T-helper 1 cell (primary cell): ENCODE data around the gene TSPAN33.
A peak's percentile ranks its signal among the peaks of the same experiment; 100 is the strongest.
"Not testable (repeated sequence)": the region's sequence is repeated elsewhere in the genome, so short reads cannot be mapped to it uniquely, and the experiment has no call there.

Experiments used
- DNase-seq, 5 donors: peaks; one replicate each; pipeline ENCODE4 v3.0.0-alpha.2; 2012 to 2020

Gene TSPAN33

GRCh38 chr7:129209067-129209926 is 64.8 kb downstream of the TSPAN33 start:
- DNase-seq = no peak

GRCh38 chr7:129210256-129210988 is 65.9 kb downstream of the TSPAN33 start:
- DNase-seq = peak in 3 of 5 donors; percentile 29 to 52 (median 48)

- DNase-seq = no peak
Observed at GRCh38 chr7:129210989-129211312, 66.4 kb downstream of the TSPAN33 start.

- DNase-seq = no peak
Observed at GRCh38 chr7:129212126-129212525, 67.6 kb downstream of the TSPAN33 start.

- no peak for DNase-seq
Observed at GRCh38 chr7:129212596-129212995, 68.1 kb downstream of the TSPAN33 start.

- no peak for DNase-seq
Observed at GRCh38 chr7:129213828-129214227, 69.3 kb downstream of the TSPAN33 start.

- DNase-seq = not testable (repeated sequence)
Observed at GRCh38 chr7:129215691-129216090, 71.2 kb downstream of the TSPAN33 start.

GRCh38 chr7:129216101-129216715 is 71.7 kb downstream of the TSPAN33 start:
- DNase-seq = not testable (repeated sequence)

GRCh38 chr7:129216821-129217416 is 72.4 kb downstream of the TSPAN33 start:
- not testable (repeated sequence) for DNase-seq

GRCh38 chr7:129218514-129219062 is 74.1 kb downstream of the TSPAN33 start:
- DNase-seq = peak; percentile 55 to 76 (median 70)

GRCh38 chr7:129219166-129219565 is 74.7 kb downstream of the TSPAN33 start:
- DNase-seq = not testable (repeated sequence)
